Stimulated activated naive CD8-positive, alpha-beta T cell treated with anti-CD3 and anti-CD28 coated beads, Interleukin-15, Interleukin-2, amounts not matched to agents 100 ng/mL and 50 ng/mL, for 24 hours (primary cell): ENCODE measurements around the gene MEI1.
"Not testable (repeated sequence)": the region's sequence is repeated elsewhere in the genome, so short reads cannot be mapped to it uniquely, and the experiment has no call there.

Source experiments
- H3K27ac Mint-ChIP-seq: one replicate; pipeline ENCODE4 v1.8.0; 2021; ENCODE audit warnings: mild to moderate bottlenecking, mixed read lengths
- H3K27me3 Mint-ChIP-seq: one replicate; pipeline ENCODE4 v1.8.0; 2021; ENCODE audit warnings: mixed read lengths
- H3K36me3 Mint-ChIP-seq: one replicate; pipeline ENCODE4 v1.8.0; 2021; ENCODE audit warnings: low read depth, mixed read lengths
- H3K4me1 Mint-ChIP-seq: one replicate; pipeline ENCODE4 v1.8.0; 2021; ENCODE audit warnings: low read depth, mixed read lengths
- H3K4me3 Mint-ChIP-seq: one replicate; pipeline ENCODE4 v1.8.0; 2021; ENCODE audit warnings: mild to moderate bottlenecking, mixed read lengths
- H3K9me3 Mint-ChIP-seq: one replicate; pipeline ENCODE4 v1.8.0; 2021; ENCODE audit warnings: mixed read lengths

The MEI1 gene, protein sequence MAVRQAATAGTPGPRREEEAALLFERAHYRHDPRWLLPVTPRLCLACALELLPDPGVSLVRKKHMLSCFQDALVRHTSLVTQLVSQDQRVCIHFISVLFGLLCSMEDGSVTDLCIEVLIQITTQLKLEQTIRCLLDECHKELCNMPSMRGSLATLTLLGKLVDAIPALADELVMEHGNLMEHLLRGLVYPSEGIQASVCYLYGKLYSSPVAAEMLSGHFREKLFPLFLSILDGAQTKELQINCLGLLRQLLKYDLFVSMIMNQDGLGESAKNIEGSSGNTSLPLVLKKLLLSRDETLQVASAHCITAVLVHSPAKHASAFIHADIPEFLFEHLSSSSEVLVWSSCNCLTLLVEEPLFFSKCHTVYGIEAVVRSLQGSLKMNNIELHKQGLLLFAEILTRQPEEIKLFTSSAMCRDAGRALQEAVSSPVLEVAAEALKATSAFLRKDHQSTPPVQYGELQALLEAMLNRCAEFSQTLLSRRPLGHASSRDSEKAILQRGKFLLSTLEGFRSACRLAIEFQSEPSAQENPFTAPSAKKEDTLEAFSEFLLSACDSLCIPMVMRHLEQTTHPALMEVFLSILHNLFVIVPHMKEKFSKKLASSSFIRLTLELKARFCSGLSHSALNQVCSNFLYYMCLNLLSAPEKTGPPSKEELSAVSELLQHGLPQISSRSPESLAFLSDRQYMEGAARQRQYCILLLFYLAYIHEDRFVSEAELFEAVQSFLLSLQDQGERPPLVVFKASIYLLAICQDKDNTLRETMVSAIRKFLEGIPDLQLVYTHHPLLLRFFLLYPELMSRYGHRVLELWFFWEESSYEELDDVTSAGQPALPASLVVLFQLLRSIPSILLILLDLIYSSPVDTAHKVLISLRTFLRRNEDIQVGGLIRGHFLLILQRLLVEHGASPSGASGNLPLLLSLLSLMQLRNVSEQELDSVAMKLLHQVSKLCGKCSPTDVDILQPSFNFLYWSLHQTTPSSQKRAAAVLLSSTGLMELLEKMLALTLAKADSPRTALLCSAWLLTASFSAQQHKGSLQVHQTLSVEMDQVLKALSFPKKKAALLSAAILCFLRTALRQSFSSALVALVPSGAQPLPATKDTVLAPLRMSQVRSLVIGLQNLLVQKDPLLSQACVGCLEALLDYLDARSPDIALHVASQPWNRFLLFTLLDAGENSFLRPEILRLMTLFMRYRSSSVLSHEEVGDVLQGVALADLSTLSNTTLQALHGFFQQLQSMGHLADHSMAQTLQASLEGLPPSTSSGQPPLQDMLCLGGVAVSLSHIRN

DNA sequence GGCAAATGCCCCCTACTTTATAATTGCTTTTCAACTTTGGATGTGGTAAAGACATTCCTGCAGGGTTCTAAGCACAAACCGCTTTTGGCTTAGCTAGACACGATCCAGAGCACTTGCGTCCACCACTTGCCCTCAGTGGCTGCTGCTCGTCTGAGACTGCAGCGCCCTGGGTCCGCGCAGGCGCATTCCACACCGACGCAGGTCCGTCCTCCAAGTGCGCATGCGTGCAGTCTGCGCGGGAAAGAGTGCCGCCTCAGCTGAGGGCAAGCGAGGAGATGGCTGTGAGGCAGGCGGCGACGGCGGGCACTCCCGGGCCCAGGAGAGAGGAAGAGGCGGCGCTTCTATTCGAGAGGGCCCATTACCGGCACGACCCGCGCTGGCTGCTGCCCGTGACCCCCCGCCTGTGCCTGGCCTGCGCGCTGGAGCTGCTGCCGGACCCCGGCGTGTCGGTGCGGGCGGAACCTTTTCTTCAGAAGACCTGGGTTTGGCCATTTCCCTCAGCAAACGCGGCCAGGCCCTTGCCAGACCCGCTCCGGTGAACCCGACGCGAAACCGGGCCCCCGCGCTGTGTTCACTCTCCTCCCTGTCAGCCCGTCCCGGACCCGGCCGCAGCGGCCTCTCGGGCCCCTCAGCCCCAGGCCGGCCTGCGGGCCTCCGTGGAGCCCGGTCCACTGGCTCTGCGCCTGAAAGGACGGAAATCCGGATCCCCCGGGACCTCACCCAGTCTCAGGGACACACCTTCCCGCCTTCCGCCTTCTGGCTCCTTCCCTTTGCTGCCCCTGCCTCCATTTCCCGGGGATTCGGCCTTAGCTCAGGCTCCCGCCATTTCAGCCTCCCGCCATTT, at the start of gene MEI1:
MEI1 (plus strand) TSS at position 240 of the 844 bp plus-strand sequence; CDS start at position 276, 36 bp downstream.
- Mint-ChIP-seq H3K9me3 (no peaks in the 10 kb centered on the region), H3K4me1 (peaks cover 10% of the 10 kb centered on the region), H3K36me3 (no peaks in the 10 kb centered on the region)

DNA sequence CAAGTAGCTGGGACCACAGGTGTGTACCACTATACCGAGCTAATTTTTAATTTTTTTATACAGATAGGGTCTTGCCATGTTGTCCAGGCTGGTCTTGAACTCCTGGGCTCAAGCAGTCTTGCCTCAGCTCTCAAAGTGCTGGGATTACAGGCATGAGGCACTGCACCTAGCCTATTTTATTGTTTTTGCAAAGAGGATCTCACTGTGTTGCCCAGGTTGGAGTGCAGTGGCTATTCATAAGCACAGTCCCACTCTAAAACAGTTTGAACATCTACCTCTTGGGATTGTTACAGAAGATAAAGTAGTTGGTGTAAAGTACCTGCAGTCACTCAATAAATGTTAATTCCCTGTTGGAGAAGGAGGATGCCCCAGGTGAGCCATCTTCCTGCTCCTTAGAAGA, 49.1 kb upstream of the MEI1 start:
- Mint-ChIP-seq H3K27ac (no peak overlapping the region), H3K4me3 (no peak overlapping the region), H3K36me3 (peaks cover 68% of the 10 kb centered on the region), H3K27me3 (no peaks in the 10 kb centered on the region), H3K9me3 (no peaks in the 10 kb centered on the region), H3K4me1 (peaks cover 14% of the 10 kb centered on the region)

More for the DNA sequence above, at the start of gene MEI1:
- Mint-ChIP-seq H3K27ac (peak within 1 kb of the TSS; percentile 85), H3K4me3 (peak within 1 kb of the TSS; percentile 68), H3K27me3 (no peaks in the 10 kb centered on the region)

DNA sequence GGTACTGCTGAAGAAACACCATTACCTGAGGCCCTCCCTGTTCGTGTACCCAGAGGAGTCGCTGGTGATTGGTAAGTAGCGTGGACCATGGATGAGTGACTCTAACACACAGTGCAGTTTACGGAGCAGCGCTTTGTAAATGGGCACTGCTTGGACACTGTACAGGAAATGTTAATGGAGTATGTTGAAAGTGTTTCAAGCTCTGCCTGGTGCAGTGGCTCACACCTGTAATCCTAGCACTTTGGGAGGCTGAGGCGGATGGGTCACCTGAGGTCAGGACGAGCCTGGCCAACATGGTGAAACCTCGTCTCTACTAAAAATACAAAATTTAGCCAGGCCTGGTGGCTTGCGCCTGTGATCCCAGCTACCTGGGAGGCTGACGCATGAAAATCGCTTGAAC, 48.5 kb upstream of the MEI1 start:
- H3K27me3 Mint-ChIP-seq: no peaks in the 10 kb centered on the region
- no peaks in the 10 kb centered on the region for H3K9me3 Mint-ChIP-seq
- peaks cover 71% of the 10 kb centered on the region for H3K36me3 Mint-ChIP-seq
- H3K4me1 Mint-ChIP-seq: peaks cover 14% of the 10 kb centered on the region
- H3K4me3 Mint-ChIP-seq: no peak overlapping the region
- no peak overlapping the region for H3K27ac Mint-ChIP-seq

DNA sequence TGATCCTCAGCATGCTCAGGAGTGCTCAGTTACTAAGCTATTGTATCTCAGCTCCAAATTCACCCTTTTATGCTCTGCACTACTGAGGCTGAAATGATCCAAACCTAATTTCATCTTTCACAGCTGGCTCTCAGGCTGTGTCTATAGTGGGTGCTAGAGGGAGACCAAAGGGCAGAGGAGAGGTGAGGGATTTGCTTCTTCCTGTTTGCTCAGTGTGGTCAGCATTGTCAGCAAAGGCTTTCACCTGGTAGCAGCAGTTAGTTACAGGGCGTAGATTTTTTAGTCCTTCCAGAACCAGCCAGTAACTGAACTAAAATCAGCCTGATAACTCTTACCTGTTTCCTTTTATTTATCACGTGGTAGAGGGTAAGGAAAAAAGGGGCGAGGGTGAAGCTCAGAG, 45.0 kb upstream of the MEI1 start:
- Mint-ChIP-seq H3K27me3 (no peaks in the 10 kb centered on the region), H3K36me3 (peaks cover 67% of the 10 kb centered on the region), H3K9me3 (no peaks in the 10 kb centered on the region), H3K4me3 (no peak overlapping the region), H3K4me1 (no peaks in the 10 kb centered on the region), H3K27ac (no peak overlapping the region)

DNA sequence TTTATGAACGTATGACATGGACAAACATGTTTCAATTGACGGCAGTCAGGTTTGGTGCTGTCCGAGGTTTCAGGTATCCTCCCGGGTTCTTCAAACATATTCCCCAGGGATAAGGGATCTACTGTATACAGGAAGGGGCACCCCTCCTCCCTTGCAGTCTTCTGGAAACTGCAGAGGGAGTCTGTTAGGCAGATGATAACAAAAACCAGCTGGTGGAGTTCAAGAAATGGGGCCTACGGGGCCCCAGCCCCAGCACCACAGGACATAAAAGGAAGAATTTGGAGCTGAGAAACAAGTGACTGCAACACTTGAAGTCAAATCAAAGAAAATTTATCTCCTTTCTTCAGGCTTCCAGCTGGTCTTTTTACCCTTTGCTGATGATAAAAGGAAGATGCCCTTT, 42.7 kb upstream of the MEI1 start:
- H3K36me3 Mint-ChIP-seq: peaks cover 75% of the 10 kb centered on the region
- H3K4me1 Mint-ChIP-seq: no peaks in the 10 kb centered on the region
- H3K9me3 Mint-ChIP-seq: no peaks in the 10 kb centered on the region
- H3K27ac Mint-ChIP-seq: no peak overlapping the region
- H3K4me3 Mint-ChIP-seq: no peak overlapping the region
- H3K27me3 Mint-ChIP-seq: no peaks in the 10 kb centered on the region

DNA sequence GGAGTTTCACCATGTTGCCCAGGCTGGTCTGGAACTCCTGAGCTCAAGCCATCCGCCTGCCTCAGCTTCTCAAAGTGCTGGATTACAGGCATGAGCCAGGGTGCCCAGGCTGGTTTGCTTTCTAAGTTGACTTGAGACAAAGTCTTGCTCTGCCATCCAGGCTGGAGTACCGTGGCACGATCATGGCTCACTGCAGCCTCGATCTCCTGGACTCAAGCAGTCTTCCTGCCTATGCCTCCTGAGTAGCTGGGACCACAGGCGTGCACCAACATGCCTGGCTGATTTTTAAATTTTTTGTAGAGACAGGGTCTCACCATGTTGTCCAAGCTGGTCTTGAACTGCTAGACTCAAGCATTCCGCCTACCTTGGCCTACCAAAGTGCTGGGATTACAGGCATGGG, 41.6 kb upstream of the MEI1 start:
- no peak overlapping the region for H3K4me3 Mint-ChIP-seq

DNA sequence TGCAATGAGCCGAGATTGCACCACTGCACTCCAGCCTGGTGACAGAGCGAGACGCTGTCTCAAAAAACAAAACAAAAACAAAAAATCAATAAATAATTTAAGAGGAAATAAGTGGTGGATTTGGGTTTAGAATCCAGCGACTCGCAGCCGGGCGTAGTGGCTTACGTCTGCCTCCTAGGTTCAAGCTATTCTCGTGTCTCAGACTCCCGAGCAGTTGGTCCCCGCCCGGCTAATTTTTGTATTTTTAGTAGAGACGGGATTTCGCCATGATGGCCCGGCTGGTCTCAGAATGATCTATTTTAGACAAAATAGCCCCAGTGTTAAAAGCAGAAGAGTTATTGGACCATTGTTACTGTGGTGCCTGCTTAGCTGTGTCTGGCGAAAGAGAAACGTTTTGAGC, 40.4 kb upstream of the MEI1 start:
- H3K36me3 Mint-ChIP-seq: peaks cover 74% of the 10 kb centered on the region
- no peaks in the 10 kb centered on the region for H3K27me3 Mint-ChIP-seq
- no peak overlapping the region for H3K27ac Mint-ChIP-seq
- no peaks in the 10 kb centered on the region for H3K4me1 Mint-ChIP-seq
- no peak overlapping the region for H3K4me3 Mint-ChIP-seq
- H3K9me3 Mint-ChIP-seq: no peaks in the 10 kb centered on the region

More for the DNA sequence above, 41.6 kb upstream of the MEI1 start:
- H3K27me3 Mint-ChIP-seq: no peaks in the 10 kb centered on the region
- H3K4me1 Mint-ChIP-seq: no peaks in the 10 kb centered on the region
- peaks cover 75% of the 10 kb centered on the region for H3K36me3 Mint-ChIP-seq
- H3K27ac Mint-ChIP-seq: no peak overlapping the region
- H3K9me3 Mint-ChIP-seq: no peaks in the 10 kb centered on the region

DNA sequence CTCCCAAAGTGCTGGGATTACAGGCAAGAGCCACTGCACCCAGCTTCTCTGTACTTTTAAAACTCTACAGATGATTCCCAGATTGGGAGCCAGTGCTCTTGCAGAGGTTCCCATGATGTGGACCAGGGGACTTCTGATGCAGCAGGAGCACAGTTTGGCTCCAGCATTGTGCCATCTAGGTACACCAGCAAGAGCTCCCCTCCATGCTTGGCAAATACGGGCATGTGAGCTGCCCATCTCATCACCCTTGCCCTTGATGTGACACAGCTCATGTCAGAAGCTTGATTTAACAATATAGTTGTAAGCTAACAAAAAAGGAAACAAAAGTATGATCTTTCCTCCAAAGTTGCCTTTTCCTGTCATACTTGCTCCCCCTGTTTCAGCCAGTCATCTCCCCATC, 39.4 kb upstream of the MEI1 start:
- Mint-ChIP-seq H3K4me1 (no peaks in the 10 kb centered on the region), H3K9me3 (no peaks in the 10 kb centered on the region), H3K36me3 (peaks cover 73% of the 10 kb centered on the region), H3K27ac (peak overlapping the region; percentile 59), H3K4me3 (no peak overlapping the region), H3K27me3 (no peaks in the 10 kb centered on the region)

DNA sequence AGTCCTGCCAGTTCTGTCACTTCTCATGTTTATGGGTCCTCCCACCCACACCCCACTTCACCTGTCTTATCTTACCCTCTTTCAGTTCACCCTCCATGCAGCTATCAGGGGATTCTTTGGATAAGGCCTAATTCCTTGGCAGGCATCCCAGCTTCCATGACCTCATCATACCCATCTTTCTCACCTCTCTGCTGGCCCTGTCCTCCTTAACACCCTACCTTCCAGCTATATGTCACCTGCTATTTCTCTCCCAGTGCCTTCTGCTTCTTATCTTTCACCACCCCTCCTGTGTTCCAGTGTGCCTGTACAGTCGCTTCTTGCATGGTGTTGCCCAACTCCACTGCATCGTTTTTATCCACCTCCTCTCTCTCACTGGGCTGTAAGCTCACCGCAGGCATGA, 38.9 kb upstream of the MEI1 start:
- H3K9me3 Mint-ChIP-seq: no peaks in the 10 kb centered on the region
- H3K4me1 Mint-ChIP-seq: no peaks in the 10 kb centered on the region
- H3K27me3 Mint-ChIP-seq: no peaks in the 10 kb centered on the region
- no peak overlapping the region for H3K4me3 Mint-ChIP-seq
- peaks cover 75% of the 10 kb centered on the region for H3K36me3 Mint-ChIP-seq
- peak overlapping the region; percentile 59 for H3K27ac Mint-ChIP-seq

DNA sequence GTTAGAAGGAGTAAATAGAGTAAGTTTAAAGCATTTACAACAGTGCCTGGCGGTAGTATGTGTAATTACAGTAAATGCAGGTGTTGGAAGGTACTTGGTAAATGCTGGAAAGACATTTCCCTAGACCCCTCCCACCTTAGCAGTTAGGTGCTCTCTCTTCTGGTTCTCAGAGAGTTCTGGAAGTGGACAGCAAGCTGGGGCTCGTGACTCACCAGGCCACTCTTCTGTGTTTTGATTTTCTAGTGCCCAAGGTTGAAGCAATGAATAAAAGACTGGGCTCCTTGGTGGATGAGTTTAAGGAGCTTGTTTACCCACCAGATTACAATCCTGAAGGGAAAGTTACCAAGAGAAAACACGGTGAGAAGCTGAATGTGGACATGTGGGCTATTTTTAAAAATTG, 38.2 kb upstream of the MEI1 start:
- H3K36me3 Mint-ChIP-seq: peaks cover 72% of the 10 kb centered on the region
- H3K4me3 Mint-ChIP-seq: no peak overlapping the region
- H3K27ac Mint-ChIP-seq: no peak overlapping the region
- H3K4me1 Mint-ChIP-seq: no peaks in the 10 kb centered on the region
- no peaks in the 10 kb centered on the region for H3K9me3 Mint-ChIP-seq
- no peaks in the 10 kb centered on the region for H3K27me3 Mint-ChIP-seq

DNA sequence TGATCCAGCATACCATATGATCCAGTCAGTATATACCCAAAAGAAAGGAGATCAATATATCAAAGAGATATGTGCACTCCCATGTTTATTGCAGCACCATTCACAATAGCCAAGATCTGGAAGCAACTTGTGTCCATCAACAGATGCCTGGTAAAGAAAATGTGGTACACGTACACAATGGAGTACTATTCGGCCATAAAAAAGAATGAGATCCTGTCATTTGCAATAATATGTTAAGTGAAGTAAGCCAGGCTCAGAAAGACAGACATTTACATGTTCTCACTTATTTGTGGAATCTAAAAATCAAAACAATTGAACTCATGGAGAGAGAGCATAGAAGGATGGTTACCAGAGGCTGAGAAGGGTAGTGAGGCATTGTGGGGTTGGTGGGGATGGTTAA, 37.6 kb upstream of the MEI1 start:
- Mint-ChIP-seq H3K27me3 (no peaks in the 10 kb centered on the region), H3K9me3 (no peaks in the 10 kb centered on the region), H3K27ac (no peak overlapping the region), H3K4me1 (peaks cover 4% of the 10 kb centered on the region), H3K36me3 (peaks cover 69% of the 10 kb centered on the region), H3K4me3 (no peak overlapping the region)

DNA sequence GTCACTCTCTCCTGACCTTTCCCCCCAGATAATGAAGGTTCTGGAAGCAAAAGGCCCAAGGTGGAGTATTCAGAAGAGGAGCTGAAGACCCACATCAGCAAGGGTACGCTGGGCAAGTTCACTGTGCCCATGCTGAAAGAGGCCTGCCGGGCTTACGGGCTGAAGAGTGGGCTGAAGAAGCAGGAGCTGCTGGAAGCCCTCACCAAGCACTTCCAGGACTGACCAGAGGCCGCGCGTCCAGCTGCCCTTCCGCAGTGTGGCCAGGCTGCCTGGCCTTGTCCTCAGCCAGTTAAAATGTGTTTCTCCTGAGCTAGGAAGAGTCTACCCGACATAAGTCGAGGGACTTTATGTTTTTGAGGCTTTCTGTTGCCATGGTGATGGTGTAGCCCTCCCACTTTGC, 35.7 kb upstream of the MEI1 start:
- Mint-ChIP-seq H3K36me3 (peaks cover 60% of the 10 kb centered on the region), H3K27ac (peak overlapping the region; percentile 61)
- H3K9me3 Mint-ChIP-seq, H3K27me3 Mint-ChIP-seq, H3K4me1 Mint-ChIP-seq, H3K4me3 Mint-ChIP-seq: not testable (repeated sequence)

DNA sequence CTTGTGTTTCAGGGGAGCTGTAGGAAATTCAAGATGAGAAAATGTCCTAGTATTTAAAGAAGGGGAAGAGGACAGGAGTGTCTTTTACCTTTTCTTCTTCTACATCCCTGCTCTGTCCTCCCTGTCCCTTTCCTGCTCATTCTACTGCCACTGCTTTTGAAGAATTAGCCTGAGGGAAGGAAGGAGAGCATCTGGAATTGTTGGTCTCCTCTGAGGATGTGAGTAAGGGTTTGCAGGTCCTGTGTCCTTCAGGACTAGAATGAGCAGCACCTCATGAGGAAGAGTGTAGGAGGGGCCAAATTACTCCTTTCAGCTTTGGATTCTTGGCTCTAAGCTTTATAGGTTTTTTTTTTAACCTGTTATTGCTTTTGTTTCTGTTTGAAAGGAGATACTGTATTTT, 34.8 kb upstream of the MEI1 start:
- Mint-ChIP-seq H3K27ac (no peak overlapping the region), H3K4me3 (no peak overlapping the region), H3K27me3 (no peaks in the 10 kb centered on the region), H3K36me3 (peaks cover 59% of the 10 kb centered on the region), H3K9me3 (no peaks in the 10 kb centered on the region), H3K4me1 (peaks cover 6% of the 10 kb centered on the region)

DNA sequence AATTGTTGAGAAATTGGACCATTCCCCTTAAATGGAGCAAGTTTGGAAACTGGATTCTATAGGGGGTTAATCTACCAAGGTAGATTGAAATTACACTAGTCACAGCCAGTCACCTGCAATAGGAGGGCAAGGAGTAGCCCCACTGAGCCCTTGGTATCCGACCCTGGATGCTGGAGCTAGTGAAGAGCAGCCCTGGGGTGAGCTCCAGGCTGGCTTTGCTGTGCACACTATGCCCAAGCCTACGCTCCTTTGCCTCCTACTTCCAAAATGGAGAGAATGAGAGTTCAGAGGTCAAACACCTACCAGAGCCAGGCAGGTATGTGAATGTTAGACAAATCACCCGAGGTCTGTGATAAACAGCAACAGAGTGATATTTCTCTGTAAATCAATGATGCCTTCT, 34.4 kb upstream of the MEI1 start:
- Mint-ChIP-seq H3K9me3 (no peaks in the 10 kb centered on the region), H3K4me3 (no peak overlapping the region), H3K27me3 (no peaks in the 10 kb centered on the region), H3K4me1 (peaks cover 6% of the 10 kb centered on the region), H3K27ac (no peak overlapping the region), H3K36me3 (peaks cover 57% of the 10 kb centered on the region)
